Measurements from ENCODE around the gene DYNLT4. TPM values are rescaled to one million over a fixed set of nuclear protein-coding genes. Genes with fewer than 3 reads are reported as not detected.

Gene DYNLT4
- total and polyA plus RNA-seq, 12 donors, result 0.94 to 10.3 (median 2.8) TPM; not detected in 2

DNA sequence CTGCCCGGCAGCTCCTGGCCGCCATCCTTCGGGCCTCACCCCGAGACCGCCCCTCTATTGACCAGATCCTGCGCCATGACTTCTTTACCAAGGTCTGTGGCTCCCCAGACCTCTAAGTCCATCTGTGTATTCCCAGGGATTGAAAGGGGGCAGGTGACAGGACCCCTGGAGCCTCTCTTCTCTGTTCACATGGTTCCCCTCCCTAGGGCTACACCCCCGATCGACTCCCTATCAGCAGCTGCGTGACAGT, 4.2 kb downstream of the DYNLT4 start:
- Histone ChIP-seq H3K4me1 (replicated peaks in 1 of 2) (peaks cover 26 to 48% of the 10 kb centered on the region in 2 donors), H3K27ac (peak overlapping the region in 1 of 5 donors; percentile 80), H3K9me3 (replicated peaks in 1 of 3) (no peaks in the 10 kb centered on the region), H3K36me3 (replicated peaks in 1 of 2) (peaks cover 0 to 40% of the 10 kb centered on the region in 2 donors), H3K4me3 (no peak overlapping the region), H3K27me3 (no peaks in the 10 kb centered on the region)
- intact Hi-C loops (cut with DNase I), result no loop called here
- TF ChIP-seq, protein P1, sequence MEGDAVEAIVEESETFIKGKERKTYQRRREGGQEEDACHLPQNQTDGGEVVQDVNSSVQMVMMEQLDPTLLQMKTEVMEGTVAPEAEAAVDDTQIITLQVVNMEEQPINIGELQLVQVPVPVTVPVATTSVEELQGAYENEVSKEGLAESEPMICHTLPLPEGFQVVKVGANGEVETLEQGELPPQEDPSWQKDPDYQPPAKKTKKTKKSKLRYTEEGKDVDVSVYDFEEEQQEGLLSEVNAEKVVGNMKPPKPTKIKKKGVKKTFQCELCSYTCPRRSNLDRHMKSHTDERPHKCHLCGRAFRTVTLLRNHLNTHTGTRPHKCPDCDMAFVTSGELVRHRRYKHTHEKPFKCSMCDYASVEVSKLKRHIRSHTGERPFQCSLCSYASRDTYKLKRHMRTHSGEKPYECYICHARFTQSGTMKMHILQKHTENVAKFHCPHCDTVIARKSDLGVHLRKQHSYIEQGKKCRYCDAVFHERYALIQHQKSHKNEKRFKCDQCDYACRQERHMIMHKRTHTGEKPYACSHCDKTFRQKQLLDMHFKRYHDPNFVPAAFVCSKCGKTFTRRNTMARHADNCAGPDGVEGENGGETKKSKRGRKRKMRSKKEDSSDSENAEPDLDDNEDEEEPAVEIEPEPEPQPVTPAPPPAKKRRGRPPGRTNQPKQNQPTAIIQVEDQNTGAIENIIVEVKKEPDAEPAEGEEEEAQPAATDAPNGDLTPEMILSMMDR (IDR thresholded peaks at IDR 0.05), result no peak
- TF ChIP-seq POLR2A (IDR thresholded peaks at IDR 0.05), result no peak
- 89 to 94% (median 93%) methylated on average over 3 to 9 of the region's 9 CpGs for WGBS, 4 donors
- peak in 1 of 7 donors; percentile 51 for DNase-seq

DNA sequence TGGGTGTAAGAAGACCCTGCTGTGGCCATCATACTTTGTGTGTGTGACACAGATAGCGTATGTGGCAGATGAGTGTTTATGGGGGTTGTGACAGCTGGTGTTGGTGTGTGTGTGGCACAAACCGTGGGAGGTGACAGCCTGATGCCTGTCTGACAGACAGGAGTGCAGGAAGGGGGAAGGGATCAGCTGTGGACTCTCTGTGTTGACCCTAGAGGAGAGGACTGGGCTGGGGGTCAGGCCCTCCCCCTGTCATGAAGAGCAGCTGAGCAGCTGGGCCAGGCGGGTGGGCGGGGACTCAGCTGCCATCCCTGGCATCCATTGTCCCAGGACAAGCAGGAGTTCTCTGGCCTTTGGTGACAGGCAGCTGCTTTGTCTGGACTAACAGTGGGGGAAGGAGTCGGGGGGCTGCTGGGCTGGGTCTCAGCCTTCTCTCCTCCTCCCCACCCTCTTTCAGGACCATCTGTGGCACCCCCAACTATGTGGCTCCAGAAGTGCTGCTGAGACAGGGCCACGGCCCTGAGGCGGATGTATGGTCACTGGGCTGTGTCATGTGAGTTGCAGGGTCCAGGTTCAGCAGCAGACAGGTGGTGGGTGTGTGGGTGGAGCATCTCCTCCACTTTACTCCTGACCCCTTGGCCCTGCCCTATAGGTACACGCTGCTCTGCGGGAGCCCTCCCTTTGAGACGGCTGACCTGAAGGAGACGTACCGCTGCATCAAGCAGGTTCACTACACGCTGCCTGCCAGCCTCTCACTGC, 4.7 kb downstream of the DYNLT4 start:
- Histone ChIP-seq H3K27me3 (no peaks in the 10 kb centered on the region), H3K4me3 (peak overlapping the region in 1 of 4 donors; percentile 92), H3K4me1 (replicated peaks in 1 of 2) (peaks cover 21 to 43% of the 10 kb centered on the region in 2 donors), H3K9me3 (replicated peaks in 1 of 3) (no peaks in the 10 kb centered on the region), H3K36me3 (replicated peaks in 1 of 2) (peaks cover 0 to 40% of the 10 kb centered on the region in 2 donors), H3K27ac (peak overlapping the region in 2 of 5 donors; percentile 41 to 80)
- TF ChIP-seq, protein P1 (IDR thresholded peaks at IDR 0.05), result no peak
- no peak for TF ChIP-seq POLR2A (IDR thresholded peaks at IDR 0.05)
- intact Hi-C loops (cut with DNase I), result no loop called here
- WGBS, 4 donors, result 74 to 87% (median 82%) methylated on average over 7 to 13 of the region's 13 CpGs
- DNase-seq, result peak in 4 of 7 donors; percentile 29 to 58 (median 36)

DNA sequence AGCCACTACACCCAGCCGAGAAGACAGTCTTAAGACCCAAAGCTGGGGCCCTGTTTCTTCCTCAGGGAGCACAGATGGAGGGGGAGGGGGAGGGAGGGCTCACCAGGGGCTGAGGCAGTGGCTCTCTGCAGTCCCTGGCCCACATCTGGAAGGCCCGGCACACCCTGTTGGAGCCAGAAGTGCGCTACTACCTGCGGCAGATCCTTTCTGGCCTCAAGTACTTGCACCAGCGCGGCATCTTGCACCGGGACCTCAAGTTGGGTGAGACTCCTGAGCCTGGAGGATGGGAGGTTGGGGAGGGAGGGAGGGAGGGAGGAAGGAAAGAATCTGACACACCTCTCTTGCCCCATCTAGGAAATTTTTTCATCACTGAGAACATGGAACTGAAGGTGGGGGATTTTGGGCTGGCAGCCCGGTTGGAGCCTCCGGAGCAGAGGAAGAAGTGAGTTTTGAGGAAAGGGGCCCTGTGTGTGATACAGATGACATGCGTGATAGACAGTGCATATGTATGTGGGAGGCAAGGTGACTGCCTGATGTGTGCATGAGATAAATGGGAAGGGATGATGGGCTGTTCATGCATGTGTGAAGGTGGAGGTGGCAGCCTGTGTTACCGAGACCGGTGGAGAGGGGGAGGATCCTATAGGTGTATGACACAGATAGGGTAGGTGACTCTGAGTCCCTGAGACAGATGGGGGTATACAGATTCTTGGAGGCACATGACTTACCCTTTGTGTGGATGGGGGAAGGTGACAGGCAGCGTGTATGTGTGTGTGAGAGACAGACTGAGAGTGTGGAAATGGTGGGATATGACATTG, 5.5 kb downstream of the DYNLT4 start:
- Histone ChIP-seq H3K4me3 (peak overlapping the region in 1 of 4 donors; percentile 92), H3K9me3 (replicated peaks in 1 of 3) (no peaks in the 10 kb centered on the region), H3K27me3 (no peaks in the 10 kb centered on the region), H3K36me3 (replicated peaks in 1 of 2) (peaks cover 0 to 40% of the 10 kb centered on the region in 2 donors), H3K4me1 (replicated peaks in 1 of 2) (peaks cover 13 to 35% of the 10 kb centered on the region in 2 donors), H3K27ac (peak overlapping the region in 2 of 5 donors; percentile 41 to 80)
- 66 to 82% (median 70%) methylated on average over 12 to 13 of the region's 13 CpGs for WGBS, 4 donors
- intact Hi-C loops (cut with DNase I), result loop anchor here in 1 of 2 donors (2.0 kb wide), 1 partner anchor 17 kb away; no protein-coding TSS in a partner anchor
- TF ChIP-seq POLR2A (IDR thresholded peaks at IDR 0.05), result no peak
- DNase-seq, result peak in 4 of 7 donors; percentile 34 to 62 (median 42)

DNA sequence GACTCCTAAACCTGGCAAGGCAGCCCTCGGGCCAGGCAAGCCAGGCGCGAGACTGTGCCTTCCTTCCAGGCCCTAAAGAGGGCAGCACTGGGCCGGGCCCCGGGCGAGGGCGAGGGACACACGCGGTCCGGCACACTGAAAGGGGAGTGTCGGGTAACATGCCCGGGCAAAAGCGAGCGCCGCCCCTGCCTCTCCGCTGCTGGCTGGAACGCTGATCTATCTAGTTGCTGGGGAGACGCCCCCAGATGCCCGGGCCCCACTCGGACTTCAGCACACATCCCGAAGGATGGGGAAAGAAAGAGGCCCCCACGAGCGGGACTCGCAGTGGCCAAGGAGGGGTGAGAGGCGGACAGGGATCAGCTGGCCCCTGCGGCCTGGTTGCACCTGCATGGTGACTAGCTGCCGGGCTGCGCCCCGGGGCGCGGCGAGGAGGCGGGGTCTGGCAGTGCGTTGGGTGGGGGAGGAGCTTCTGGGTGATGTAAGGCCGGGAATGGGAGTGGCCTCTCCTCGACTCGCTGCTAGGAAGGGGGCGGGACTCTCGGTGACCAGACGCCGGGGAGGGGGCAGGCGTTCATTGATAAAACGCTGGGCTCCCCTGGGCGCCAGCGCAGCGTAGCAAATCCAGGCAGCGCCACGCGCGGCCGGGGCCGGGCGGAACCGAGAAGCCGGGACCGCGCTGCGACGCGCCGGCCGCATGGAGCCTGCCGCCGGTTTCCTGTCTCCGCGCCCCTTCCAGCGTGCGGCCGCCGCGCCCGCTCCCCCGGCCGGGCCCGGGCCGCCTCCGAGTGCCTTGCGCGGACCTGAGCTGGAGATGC, 7.2 kb downstream of the DYNLT4 start, which contains the start of gene PLK3:
Gene PLK3, plus strand, starts transcription at position 608 of the 815 bp plus-strand sequence. Its CDS starts 87 bp downstream, at position 695.
- intact Hi-C loops (cut with DNase I), result loop anchor here (2.0 to 5.0 kb wide), 2 partner anchors 19 to 32 kb away; no protein-coding TSS in a partner anchor
- Histone ChIP-seq H3K4me3 (peak within 1 kb of the TSS; percentile 45 to 92 (median 54)), H3K27ac (peak within 1 kb of the TSS; percentile 80 to 97 (median 89)), H3K27me3 (no peaks in the 10 kb centered on the region), H3K36me3 (replicated peaks in 1 of 2) (peaks cover 0 to 24% of the 10 kb centered on the region in 2 donors), H3K9me3 (replicated peaks in 1 of 3) (no peaks in the 10 kb centered on the region), H3K4me1 (replicated peaks in 1 of 2) (peaks cover 5 to 26% of the 10 kb centered on the region in 2 donors)
- WGBS, 4 donors, result 0% methylated on average over 10 to 79 of the region's 79 CpGs; no CpG with 5 or more reads in 1 of the 4 donors
- peak; percentile 88 to 98 for TF ChIP-seq POLR2A (IDR thresholded peaks at IDR 0.05)
- TF ChIP-seq, protein P1 (IDR thresholded peaks at IDR 0.05), result peak; percentile 81 to 92 (median 90)
- peak; percentile 98 to 99 (median 99) for DNase-seq

All from adrenal gland (tissue), 12 donors.